Urinary bladder (tissue), 4 donors: Measurements from ENCODE around the gene TRAPPC14. TPM values are rescaled to one million over a fixed set of nuclear protein-coding genes. Genes with fewer than 3 reads are reported as not detected.
"Not testable (repeated sequence)": the region's sequence is repeated elsewhere in the genome, so short reads cannot be mapped to it uniquely, and the experiment has no call there.

Experiments used
- DNase-seq: peaks from one replicate; pipeline ENCODE4 v3.0.0-alpha.2; 2015; ENCODE audit errors: extremely low spot score
- H3K27ac ChIP-seq: one replicate; pipeline ENCODE4 v1.5.1; 2013; ENCODE audit warnings: low read depth, mild to moderate bottlenecking, moderate library complexity
- H3K36me3 ChIP-seq: one replicate; pipeline ENCODE4 v1.6.1; 2013; ENCODE audit warnings: mild to moderate bottlenecking, moderate library complexity; ENCODE audit not compliant: insufficient read depth
- H3K4me1 ChIP-seq: one replicate; pipeline ENCODE4 v1.6.1; 2013; ENCODE audit warnings: mild to moderate bottlenecking, moderate library complexity; ENCODE audit not compliant: insufficient read depth
- H3K4me3 ChIP-seq: one replicate; pipeline ENCODE4 v1.5.1; 2013; ENCODE audit warnings: low read depth, low read length
- WGBS: extraction: QIAGEN DNeasy Blood & Tissue Kit; methylation state at CpG from one replicate; pipeline ENCODE4 v1.1.7; 2013; 5-methylcytosine and 5-hydroxymethylcytosine counted together
- polyA plus RNA-seq: library from polyadenylated mRNA; stranded (reverse); fragments of 200-250 nt; gene quantifications from one replicate; pipeline ENCODE4 v1.2.3, GENCODE V29; 2013
- total RNA-seq: library from RNA; depleted of rRNA; stranded (reverse); fragments of >200 nt; gene quantifications from one replicate; pipeline ENCODE4 v1.2.3, GENCODE V29; 2014
- donor health status: healthy with polysubstance abuse.
- donor health status: healthy.

Gene TRAPPC14
- total and polyA plus RNA-seq, 2 donors: 5.4 to 11.6 TPM

GRCh38 chr7:100154651-100155491 is 3.7 kb downstream of the TRAPPC14 start:
- H3K36me3 ChIP-seq: no peaks in the 10 kb centered on the region
- WGBS: 72% methylated on average over 30 of the region's 30 CpGs
- no peak overlapping the region for H3K27ac ChIP-seq
- peaks cover 3% of the 10 kb centered on the region for H3K4me1 ChIP-seq
- no peak for DNase-seq
- H3K4me3 ChIP-seq: no peak overlapping the region

DNA sequence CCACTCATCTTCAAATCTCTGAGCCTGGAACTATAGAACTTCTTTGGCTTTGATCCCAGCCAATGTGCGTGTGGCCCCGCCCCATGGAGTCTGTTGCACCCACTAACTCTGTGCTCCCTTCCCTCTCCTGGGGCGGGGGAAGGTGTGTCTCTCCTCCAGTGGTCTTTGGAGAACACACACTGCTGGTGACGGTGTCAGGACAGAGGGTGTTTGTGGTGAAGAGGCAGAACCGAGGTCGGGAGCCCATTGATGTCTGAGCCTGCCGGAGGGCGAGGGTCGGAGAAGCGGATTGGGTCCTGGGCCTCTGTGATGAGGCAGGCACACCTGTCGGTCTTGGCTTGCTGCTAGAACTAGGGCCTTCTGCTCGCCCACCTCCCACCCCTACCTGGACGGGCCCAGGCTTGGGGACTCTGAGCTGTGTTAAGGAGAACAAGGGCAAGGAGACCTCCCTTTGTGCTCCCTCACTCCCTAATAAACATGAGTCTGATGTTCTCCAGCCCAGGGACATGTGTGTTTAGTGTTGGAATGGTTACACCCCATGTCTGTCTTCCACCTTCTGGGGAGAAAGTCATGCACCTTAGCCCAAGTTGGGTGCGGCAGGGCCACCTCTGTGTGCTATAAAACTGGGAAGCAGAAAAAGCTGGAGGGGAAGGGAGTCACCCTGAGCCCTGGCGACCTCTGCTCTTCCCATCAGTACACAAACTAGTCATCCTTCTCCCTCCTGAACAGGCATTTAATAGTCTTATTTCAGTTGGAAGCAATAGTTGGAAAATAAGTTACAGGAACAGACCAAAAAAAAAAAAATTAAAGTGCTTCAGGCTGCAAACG is 4.6 kb downstream of the TRAPPC14 start:
- no peak overlapping the region for H3K27ac ChIP-seq
- no peak overlapping the region for H3K4me3 ChIP-seq
- no peaks in the 10 kb centered on the region for H3K36me3 ChIP-seq
- 72% methylated on average over 16 of the region's 16 CpGs for WGBS
- H3K4me1 ChIP-seq: peaks cover 3% of the 10 kb centered on the region
- DNase-seq: no peak

DNA sequence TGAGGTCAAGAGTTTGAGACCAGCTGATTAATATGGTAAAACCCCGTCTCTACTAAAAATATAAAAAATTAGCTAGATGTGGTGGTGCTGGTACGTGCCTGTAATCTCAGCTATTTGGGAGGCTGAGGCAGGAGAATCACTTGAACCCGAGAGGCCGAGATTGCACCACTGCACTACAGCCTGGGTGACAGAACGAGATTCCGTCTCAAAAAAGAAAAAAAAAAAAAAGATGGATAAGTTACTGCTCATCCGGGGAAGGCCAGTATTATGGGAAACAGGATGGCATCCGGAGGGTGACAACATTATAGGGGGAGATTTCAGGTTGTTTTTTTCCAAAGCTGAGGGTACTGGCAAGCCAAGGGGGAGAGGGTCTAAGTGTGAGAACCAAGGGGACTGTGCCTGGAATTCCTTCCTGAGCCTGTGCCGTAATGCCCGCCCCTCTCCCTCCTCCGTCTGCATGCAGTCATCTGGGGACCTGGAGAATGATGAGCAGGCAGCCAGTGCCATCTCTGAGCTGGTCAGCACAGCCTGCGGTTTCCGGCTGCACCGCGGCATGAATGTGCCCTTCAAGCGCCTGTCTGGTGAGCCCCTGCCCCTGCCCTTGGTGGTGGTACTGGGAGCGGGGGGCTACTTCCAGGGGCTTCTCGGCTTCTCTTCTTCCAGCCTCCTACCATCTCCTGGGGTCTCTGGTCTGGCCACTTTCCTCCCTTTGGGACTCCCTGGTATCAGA is 5.4 kb downstream of the TRAPPC14 start:
- no peak overlapping the region for H3K27ac ChIP-seq
- 88% methylated on average over 18 of the region's 18 CpGs for WGBS
- no peaks in the 10 kb centered on the region for H3K36me3 ChIP-seq
- no peak for DNase-seq
- peaks cover 3% of the 10 kb centered on the region for H3K4me1 ChIP-seq
- no peak overlapping the region for H3K4me3 ChIP-seq

GRCh38 chr7:100152404-100152803 is 6.1 kb downstream of the TRAPPC14 start:
- H3K36me3 ChIP-seq: no peaks in the 10 kb centered on the region
- no peak overlapping the region for H3K4me3 ChIP-seq
- DNase-seq: no peak
- no peak overlapping the region for H3K27ac ChIP-seq
- H3K4me1 ChIP-seq: no peaks in the 10 kb centered on the region

GRCh38 chr7:100148559-100149328 is 9.8 kb downstream of the TRAPPC14 start, which contains the start of gene LAMTOR4:
LAMTOR4 (plus strand) TSS chr7:100148918; CDS start chr7:100148973, 55 bp downstream.
- peak within 1 kb of the TSS; percentile 69 for H3K4me3 ChIP-seq
- H3K36me3 ChIP-seq: no peaks in the 10 kb centered on the region
- H3K4me1 ChIP-seq: no peaks in the 10 kb centered on the region
- WGBS: under 1% methylated on average over 46 of the region's 46 CpGs
- DNase-seq: peak; percentile 96
- H3K27ac ChIP-seq: peak within 1 kb of the TSS; percentile 90

DNA sequence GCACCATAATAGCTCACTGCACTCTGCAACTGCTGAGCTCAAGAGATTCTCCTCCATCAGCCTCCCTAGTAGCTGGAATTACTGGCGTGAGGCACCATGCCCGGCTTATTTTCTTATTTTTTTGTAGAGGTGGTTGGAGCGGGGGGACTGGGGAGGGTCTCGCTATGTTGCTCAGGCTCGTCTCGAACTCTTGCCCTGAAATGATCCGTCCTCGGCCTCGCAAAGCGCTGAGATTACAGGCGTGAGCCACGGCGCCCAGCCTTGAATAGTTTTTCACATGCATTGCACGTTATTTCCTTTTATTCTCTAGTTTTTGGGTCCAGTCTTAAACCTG is 10.3 kb downstream of the TRAPPC14 start:
- WGBS: 11% methylated on average over 14 of the region's 14 CpGs
- Histone ChIP-seq H3K4me1 (no peaks in the 10 kb centered on the region), H3K36me3 (no peaks in the 10 kb centered on the region), H3K4me3 (peak overlapping the region; percentile 27), H3K27ac (peak overlapping the region; percentile 44)
- no peak for DNase-seq

- Histone ChIP-seq H3K4me1 (no peaks in the 10 kb centered on the region), H3K4me3 (no peak overlapping the region), H3K36me3 (no peaks in the 10 kb centered on the region), H3K27ac (no peak overlapping the region)
- 94% methylated on average over 2 of the region's 2 CpGs for WGBS
- DNase-seq: no peak
Observed at GRCh38 chr7:100147278-100147677, 11.2 kb downstream of the TRAPPC14 start.

DNA sequence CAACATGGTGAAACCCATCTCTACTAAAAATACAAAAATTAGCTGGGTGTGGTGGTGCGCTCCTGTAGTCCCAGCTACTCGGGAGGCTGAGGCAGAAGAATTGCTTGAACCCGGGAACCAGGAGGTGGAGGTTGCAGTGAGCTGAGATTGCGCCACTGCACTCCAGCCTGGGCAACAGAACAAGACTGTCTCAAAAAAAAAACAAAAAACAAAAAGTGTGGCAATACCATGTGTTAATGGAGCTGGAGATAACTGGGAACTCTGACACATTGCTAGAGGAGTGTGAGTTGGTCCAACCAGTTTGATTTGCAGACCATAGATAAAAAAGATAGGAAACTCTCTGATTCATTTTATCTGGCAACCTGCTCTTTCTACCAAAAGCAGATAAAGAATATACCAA is 12.2 kb downstream of the TRAPPC14 start:
- WGBS: 90% methylated on average over 4 of the region's 4 CpGs
- H3K4me1 ChIP-seq, H3K4me3 ChIP-seq, H3K27ac ChIP-seq, H3K36me3 ChIP-seq, DNase-seq: not testable (repeated sequence)

DNA sequence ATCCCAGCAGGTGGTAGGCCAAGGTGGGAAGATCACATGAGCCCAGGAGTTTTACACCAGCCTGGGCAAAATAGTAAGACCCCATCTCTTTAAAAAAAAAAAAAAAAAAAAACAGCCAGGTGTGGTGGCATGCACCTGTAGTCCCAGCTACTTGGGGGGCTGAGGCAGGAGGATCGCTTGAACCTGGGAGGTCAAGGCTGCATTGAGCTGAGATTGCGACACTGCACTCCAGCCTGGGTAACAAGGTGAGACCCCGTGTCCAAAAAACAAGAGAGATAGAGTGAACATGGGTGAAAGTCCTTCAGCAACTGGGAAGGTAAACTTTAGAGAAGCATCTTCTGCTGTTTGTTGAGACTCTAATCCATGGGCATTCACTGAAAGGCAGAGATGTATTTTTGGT is 16.1 kb downstream of the TRAPPC14 start:
- Histone ChIP-seq H3K4me1 (no peaks in the 10 kb centered on the region), H3K27ac (no peak overlapping the region), H3K36me3 (no peaks in the 10 kb centered on the region), H3K4me3 (no peak overlapping the region)
- no peak for DNase-seq
- WGBS: 94% methylated on average over 3 of the region's 3 CpGs

- Histone ChIP-seq H3K27ac (no peak overlapping the region), H3K4me1 (no peaks in the 10 kb centered on the region), H3K4me3 (no peak overlapping the region), H3K36me3 (no peaks in the 10 kb centered on the region)
- no peak for DNase-seq
- WGBS: 56% methylated on average over 3 of the region's 3 CpGs
Observed at GRCh38 chr7:100141555-100141949, 17.0 kb downstream of the TRAPPC14 start.

DNA sequence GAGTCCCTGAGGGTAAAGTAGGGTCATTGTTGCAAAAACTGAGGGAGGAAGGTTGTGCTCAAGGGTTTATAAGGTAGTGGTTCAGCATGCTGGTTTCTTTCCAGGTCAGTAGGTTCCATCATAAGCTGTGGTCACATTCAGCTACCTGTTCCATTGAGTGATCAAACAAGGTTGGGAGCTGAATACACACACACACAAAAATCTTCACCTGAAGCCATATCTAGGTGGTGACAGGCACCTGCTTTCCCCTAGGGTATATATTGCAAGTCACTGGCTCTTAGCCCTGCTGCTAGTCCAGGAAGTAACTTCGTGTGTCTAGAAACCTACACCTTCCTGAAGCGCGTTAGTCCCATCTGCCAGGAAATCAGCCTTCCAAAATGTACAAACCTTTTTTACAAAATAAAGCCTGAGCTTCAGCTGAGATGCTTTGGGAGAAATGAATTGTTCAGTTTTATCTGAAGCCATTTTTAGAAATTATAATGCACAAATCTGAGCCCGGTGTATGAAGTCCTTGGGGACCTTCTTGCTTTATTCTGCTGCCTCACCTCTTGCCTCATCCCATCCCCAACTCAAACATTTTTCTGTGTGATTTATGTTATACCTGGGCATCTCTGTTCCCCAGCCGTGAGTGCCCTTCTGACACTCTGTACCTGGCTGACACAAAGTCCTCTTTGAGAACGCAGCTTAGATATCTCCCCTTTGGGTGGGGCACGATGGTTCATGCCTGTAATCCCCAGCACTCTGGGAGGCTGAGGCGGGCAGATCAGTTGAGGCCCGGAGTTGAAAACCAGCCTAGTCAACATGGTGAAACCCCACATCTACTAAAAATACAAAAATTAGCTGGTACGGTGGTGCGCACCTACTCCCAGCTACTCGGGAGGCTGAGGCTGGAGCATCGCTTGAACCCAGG is 20.4 kb downstream of the TRAPPC14 start:
- no peaks in the 10 kb centered on the region for H3K36me3 ChIP-seq
- no peak overlapping the region for H3K27ac ChIP-seq
- WGBS: 83% methylated on average over 13 of the region's 13 CpGs
- DNase-seq: no peak
- H3K4me3 ChIP-seq: no peak overlapping the region
- H3K4me1 ChIP-seq: no peaks in the 10 kb centered on the region

DNA sequence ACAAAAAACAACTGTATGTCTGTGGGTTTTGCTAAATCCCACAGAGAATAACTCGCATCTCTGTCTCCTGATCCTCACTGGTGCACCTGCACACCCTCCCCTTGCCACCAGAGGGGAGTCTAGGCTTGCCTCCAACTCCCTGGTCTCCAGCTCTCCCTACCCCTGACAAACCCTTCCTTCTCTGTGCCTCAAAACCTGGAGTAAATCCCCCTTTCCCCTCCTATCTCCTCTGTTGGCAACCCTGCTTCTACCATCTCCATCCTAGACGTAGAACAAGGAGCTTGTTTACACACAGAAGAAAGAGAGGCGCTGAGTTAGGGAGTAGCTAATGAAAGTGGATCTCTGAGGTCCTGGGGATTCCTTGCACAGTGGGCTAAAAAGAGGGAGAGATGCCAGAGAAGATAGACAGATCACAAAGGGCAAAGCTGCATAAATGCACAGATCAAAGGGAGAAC is 25.8 kb downstream of the TRAPPC14 start:
- no peak for DNase-seq
- Histone ChIP-seq H3K36me3 (no peaks in the 10 kb centered on the region), H3K27ac (no peak overlapping the region), H3K4me3 (no peak overlapping the region), H3K4me1 (no peaks in the 10 kb centered on the region)
- WGBS: 10% methylated on average over 3 of the region's 3 CpGs
